ENCODE data around the gene CCKAR. TPM values are rescaled to one million over a fixed set of nuclear protein-coding genes. Genes with fewer than 3 reads are reported as not detected.

CCKAR gene
- total and polyA plus RNA-seq, 4 experiments from 2014 or later, result not detected

DNA sequence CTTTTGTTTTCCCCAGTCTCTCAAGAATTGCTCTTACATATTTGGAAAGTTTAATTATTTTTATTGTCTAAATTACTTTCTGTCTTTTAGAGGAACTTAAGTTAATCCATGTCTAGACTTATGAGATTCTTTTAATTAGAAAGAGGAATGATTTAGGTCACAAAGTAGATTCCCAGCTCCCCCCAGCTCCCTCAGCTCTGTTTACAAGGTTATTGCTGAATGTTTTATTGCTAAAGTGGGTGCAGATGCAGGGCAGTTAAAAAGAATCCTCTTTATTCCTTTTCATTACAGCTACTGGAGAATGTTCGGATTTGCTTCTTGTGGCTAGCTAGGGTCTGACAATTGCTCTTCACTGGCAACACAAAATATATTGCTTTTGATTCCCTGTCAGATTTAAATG is 33.7 kb upstream of the CCKAR start:
- H3K36me3 Mint-ChIP-seq, result no peaks in the 10 kb centered on the region
- ChIA-PET CTCF (ENCODE audit: partially characterized antibody) (no interaction called here), POLR2A (ENCODE audit: partially characterized antibody) (no interaction called here)
- no peak for DNase-seq
- H3K27ac Mint-ChIP-seq, result no peak overlapping the region
- no peak overlapping the region for H3K4me3 ChIP-seq (ENCODE audit: low read length in 2 of 2)
- no peaks in the 10 kb centered on the region for H3K9me3 ChIP-seq (ENCODE audit: control insufficient read depth in 1 of 2, low read length in 2 of 2)
- H3K27ac ChIP-seq (ENCODE audit: low read depth, low read length), result no peak overlapping the region
- no peaks in the 10 kb centered on the region for H3K36me3 ChIP-seq (ENCODE audit: insufficient read depth, low read length)
- H3K27me3 Mint-ChIP-seq, result peaks cover 5% of the 10 kb centered on the region in 2 donors
- no peak overlapping the region for H3K4me3 Mint-ChIP-seq
- H3K27me3 ChIP-seq (ENCODE audit: insufficient read depth, low read length), result no peaks in the 10 kb centered on the region
- peaks cover 0 to 2% (median 0%) of the 10 kb centered on the region in 8 donors for H3K9me3 Mint-ChIP-seq
- no peaks in the 10 kb centered on the region for H3K4me1 Mint-ChIP-seq
- intact Hi-C loops (cut with micrococcal nuclease), result no loop called here
- H3K4me1 ChIP-seq (ENCODE audit: insufficient read depth, low read length), result no peaks in the 10 kb centered on the region

DNA sequence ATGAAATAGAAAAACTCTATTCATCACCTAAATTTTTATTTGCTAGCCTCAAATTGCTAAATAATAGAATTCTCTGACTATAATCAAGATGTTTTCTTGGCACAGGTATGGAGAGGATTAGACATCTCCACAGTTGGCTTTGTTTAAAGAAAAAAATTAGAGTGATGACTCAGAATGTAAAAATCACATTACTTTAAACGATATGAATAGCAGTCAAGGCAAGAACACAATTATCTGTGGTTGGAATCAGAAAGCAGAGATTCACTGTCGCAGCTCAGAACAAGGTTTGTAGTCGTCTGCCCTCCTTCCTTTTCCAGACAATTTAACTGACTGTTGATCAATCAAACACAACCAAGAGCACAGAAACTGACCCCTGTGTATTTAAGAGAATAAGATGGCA is 32.2 kb upstream of the CCKAR start:
- Mint-ChIP-seq H3K36me3 (no peaks in the 10 kb centered on the region), H3K4me1 (no peaks in the 10 kb centered on the region), H3K9me3 (peaks cover 0 to 2% (median 0%) of the 10 kb centered on the region in 8 donors), H3K27me3 (peaks cover 5 to 7% of the 10 kb centered on the region in 2 donors), H3K27ac (no peak overlapping the region), H3K4me3 (no peak overlapping the region)
- Histone ChIP-seq H3K27me3 (ENCODE audit: insufficient read depth, low read length) (no peaks in the 10 kb centered on the region), H3K4me1 (ENCODE audit: insufficient read depth, low read length) (no peaks in the 10 kb centered on the region), H3K4me3 (ENCODE audit: low read length in 2 of 2) (no peak overlapping the region), H3K27ac (ENCODE audit: low read depth, low read length) (no peak overlapping the region), H3K36me3 (ENCODE audit: insufficient read depth, low read length) (no peaks in the 10 kb centered on the region), H3K9me3 (ENCODE audit: control insufficient read depth in 1 of 2, low read length in 2 of 2) (no peaks in the 10 kb centered on the region)
- intact Hi-C loops (cut with micrococcal nuclease), result no loop called here
- ChIA-PET CTCF (ENCODE audit: partially characterized antibody) (no interaction called here), POLR2A (ENCODE audit: partially characterized antibody) (no interaction called here)
- no peak for DNase-seq

DNA sequence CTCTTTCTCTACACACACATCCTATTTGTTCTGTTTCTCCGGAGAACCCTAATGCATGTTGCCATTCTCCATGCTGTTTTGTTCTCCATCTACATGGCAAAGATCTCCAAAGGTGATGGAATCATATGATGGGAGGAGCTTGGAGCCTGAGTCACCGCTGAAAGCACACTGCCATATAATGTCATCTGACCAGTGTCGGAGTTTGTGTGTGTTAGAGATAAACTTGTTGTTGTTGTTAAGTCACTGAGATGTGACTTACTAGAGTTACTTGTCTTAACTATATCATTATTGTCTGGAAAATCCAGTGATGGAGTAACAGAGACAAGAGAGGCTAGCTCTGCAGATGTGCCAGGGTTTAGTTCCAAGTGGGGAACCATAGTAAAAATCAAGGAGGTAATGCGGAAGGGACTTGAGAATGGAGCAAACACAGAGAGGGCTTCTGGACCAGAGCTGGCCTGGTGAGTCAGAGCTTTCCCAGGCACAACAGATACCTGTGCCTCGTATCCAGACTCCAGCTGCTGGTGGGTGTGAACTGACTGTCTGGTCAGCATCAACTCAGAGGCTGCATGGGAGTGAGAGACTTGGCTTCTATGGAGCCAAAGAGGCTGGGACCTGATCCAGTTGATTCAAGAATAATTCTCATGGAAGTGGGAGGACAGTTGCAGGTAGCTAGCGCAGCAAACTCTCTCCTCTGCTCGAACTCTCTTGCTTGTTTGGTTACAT is 30.6 kb upstream of the CCKAR start:
- no peak for DNase-seq
- H3K9me3 Mint-ChIP-seq, result peaks cover 0 to 2% (median 0%) of the 10 kb centered on the region in 8 donors
- H3K36me3 ChIP-seq (ENCODE audit: insufficient read depth, low read length), result no peaks in the 10 kb centered on the region
- H3K27me3 ChIP-seq (ENCODE audit: insufficient read depth, low read length), result no peaks in the 10 kb centered on the region
- H3K9me3 ChIP-seq (ENCODE audit: control insufficient read depth in 1 of 2, low read length in 2 of 2), result no peaks in the 10 kb centered on the region
- H3K27ac Mint-ChIP-seq, result no peak overlapping the region
- CTCF ChIA-PET (ENCODE audit: partially characterized antibody), result no interaction called here
- intact Hi-C loops (cut with micrococcal nuclease), result no loop called here
- no peaks in the 10 kb centered on the region for H3K4me1 Mint-ChIP-seq
- POLR2A ChIA-PET (ENCODE audit: partially characterized antibody), result no interaction called here
- no peaks in the 10 kb centered on the region for H3K36me3 Mint-ChIP-seq
- H3K4me1 ChIP-seq (ENCODE audit: insufficient read depth, low read length), result no peaks in the 10 kb centered on the region
- peaks cover 7 to 9% of the 10 kb centered on the region in 2 donors for H3K27me3 Mint-ChIP-seq
- H3K4me3 Mint-ChIP-seq, result no peak overlapping the region
- no peak overlapping the region for H3K27ac ChIP-seq (ENCODE audit: low read depth, low read length)
- H3K4me3 ChIP-seq (ENCODE audit: low read length in 2 of 2), result no peak overlapping the region

DNA sequence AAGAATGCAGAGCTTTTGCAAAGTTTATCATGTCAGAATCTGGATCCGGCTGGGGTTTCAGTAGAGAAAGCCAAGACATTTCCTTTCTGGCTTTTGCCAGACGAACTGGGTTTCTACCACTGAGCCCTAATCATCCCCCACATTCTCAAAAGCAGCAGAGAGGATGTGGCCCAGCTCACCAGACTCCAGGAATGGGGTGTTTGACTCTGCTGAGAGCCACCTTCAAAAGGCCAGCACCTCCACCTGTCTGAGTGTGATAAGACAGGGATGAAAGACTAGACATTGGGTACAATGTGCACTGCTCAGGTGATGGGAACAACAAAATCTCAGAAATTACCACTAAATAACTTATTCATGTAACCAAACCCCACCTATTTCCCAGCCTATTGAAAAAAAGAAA is 25.7 kb upstream of the CCKAR start:
- Mint-ChIP-seq H3K27ac (no peak overlapping the region), H3K4me3 (no peak overlapping the region), H3K4me1 (no peaks in the 10 kb centered on the region), H3K36me3 (no peaks in the 10 kb centered on the region), H3K9me3 (peaks cover 0 to 2% (median 0%) of the 10 kb centered on the region in 8 donors), H3K27me3 (peaks cover 3 to 12% of the 10 kb centered on the region in 2 donors)
- no peak overlapping the region for H3K4me3 ChIP-seq (ENCODE audit: low read length in 2 of 2)
- no peaks in the 10 kb centered on the region for H3K27me3 ChIP-seq (ENCODE audit: insufficient read depth, low read length)
- ChIA-PET CTCF (ENCODE audit: partially characterized antibody) (no interaction called here), POLR2A (ENCODE audit: partially characterized antibody) (no interaction called here)
- intact Hi-C loops (cut with micrococcal nuclease), result no loop called here
- H3K27ac ChIP-seq (ENCODE audit: low read depth, low read length), result no peak overlapping the region
- H3K4me1 ChIP-seq (ENCODE audit: insufficient read depth, low read length), result no peaks in the 10 kb centered on the region
- H3K9me3 ChIP-seq (ENCODE audit: control insufficient read depth in 1 of 2, low read length in 2 of 2), result no peaks in the 10 kb centered on the region
- H3K36me3 ChIP-seq (ENCODE audit: insufficient read depth, low read length), result no peaks in the 10 kb centered on the region
- no peak for DNase-seq

DNA sequence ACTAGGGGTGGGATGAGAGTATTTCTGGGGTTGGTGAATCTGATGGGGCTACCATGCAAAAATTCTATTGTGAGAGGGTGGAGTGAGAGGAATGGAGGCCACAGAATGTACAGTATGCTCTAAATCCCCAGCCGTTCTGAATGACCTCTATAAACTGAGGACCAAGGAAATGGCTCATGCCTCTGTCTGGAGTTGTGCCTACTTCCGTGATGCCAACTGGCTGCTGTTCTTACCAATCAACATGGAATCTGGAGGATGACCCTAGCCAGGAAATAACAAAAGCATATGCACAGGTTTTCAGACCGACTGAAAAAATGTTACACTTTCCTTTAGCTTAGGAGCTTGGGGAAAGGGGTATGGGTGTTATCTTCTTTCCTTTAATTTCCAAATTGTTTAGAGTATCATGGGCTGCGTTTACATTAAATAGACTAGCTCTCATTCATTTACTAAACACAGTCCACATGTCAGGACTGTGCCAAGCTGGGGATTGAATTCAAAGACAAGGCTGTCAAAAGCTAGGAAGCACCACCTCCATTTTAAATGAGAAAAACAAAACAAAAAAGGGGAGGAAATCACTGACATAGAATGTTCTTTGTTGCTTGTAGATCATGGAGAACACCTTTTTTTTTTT is 20.2 kb upstream of the CCKAR start:
- Histone ChIP-seq H3K36me3 (ENCODE audit: insufficient read depth, low read length) (no peaks in the 10 kb centered on the region), H3K9me3 (ENCODE audit: control insufficient read depth in 1 of 2, low read length in 2 of 2) (no peaks in the 10 kb centered on the region), H3K27me3 (ENCODE audit: insufficient read depth, low read length) (no peaks in the 10 kb centered on the region), H3K27ac (ENCODE audit: low read depth, low read length) (no peak overlapping the region), H3K4me3 (ENCODE audit: low read length in 2 of 2) (no peak overlapping the region), H3K4me1 (ENCODE audit: insufficient read depth, low read length) (no peaks in the 10 kb centered on the region)
- CTCF ChIA-PET (ENCODE audit: partially characterized antibody), result interaction anchor here (0.7 kb wide), 1 partner anchor 1437 kb away, joined by 3 read pairs; no protein-coding TSS in a partner anchor
- Mint-ChIP-seq H3K36me3 (no peaks in the 10 kb centered on the region), H3K9me3 (peaks cover 0 to 3% (median 0%) of the 10 kb centered on the region in 8 donors), H3K4me3 (no peak overlapping the region), H3K27me3 (peaks cover 4 to 9% of the 10 kb centered on the region in 2 donors), H3K27ac (no peak overlapping the region), H3K4me1 (no peaks in the 10 kb centered on the region)
- intact Hi-C loops (cut with micrococcal nuclease), result no loop called here
- DNase-seq, result no peak
- POLR2A ChIA-PET (ENCODE audit: partially characterized antibody), result no interaction called here

DNA sequence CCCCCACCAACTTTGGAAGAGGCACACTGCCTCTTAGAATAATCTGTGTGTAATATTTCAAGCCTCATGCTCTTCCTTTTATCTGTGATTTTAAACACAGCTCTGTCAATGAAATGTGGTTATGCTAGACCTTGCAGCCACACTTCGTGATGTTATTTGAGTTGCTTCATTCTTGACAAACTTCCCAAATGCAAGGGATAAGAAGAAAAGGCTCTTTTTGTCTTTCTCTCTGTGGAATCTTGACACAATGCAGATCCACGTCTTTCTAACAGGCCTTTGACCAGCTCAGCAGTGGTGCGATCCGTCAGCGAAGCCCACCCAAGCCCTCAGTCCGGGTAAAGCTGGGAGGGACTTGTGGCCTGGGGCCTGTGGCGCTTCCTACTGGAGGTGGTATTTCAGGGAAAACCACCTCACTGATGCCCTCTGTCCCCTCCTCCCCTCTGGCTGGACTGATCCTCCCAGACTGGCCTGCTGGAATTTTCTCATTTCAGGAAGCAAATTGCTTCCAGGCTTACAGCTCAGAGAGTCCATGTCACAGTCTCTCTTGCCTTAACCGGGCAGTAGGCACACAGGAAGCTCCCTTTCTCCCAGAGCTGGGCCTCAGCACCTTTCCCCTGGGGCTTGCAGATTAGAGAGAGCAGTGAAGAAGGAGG is 19.5 kb upstream of the CCKAR start:
- POLR2A ChIA-PET (ENCODE audit: partially characterized antibody), result no interaction called here
- Mint-ChIP-seq H3K27me3 (peaks cover 4 to 7% of the 10 kb centered on the region in 2 donors), H3K27ac (no peak overlapping the region), H3K4me1 (no peaks in the 10 kb centered on the region), H3K9me3 (peaks cover 0 to 3% (median 0%) of the 10 kb centered on the region in 8 donors), H3K36me3 (no peaks in the 10 kb centered on the region), H3K4me3 (no peak overlapping the region)
- Histone ChIP-seq H3K27me3 (ENCODE audit: insufficient read depth, low read length) (no peaks in the 10 kb centered on the region), H3K27ac (ENCODE audit: low read depth, low read length) (no peak overlapping the region), H3K36me3 (ENCODE audit: insufficient read depth, low read length) (no peaks in the 10 kb centered on the region), H3K4me3 (ENCODE audit: low read length in 2 of 2) (no peak overlapping the region), H3K4me1 (ENCODE audit: insufficient read depth, low read length) (no peaks in the 10 kb centered on the region), H3K9me3 (ENCODE audit: control insufficient read depth in 1 of 2, low read length in 2 of 2) (no peaks in the 10 kb centered on the region)
- no peak for DNase-seq
- CTCF ChIA-PET (ENCODE audit: partially characterized antibody), result no interaction called here
- intact Hi-C loops (cut with micrococcal nuclease), result no loop called here

DNA sequence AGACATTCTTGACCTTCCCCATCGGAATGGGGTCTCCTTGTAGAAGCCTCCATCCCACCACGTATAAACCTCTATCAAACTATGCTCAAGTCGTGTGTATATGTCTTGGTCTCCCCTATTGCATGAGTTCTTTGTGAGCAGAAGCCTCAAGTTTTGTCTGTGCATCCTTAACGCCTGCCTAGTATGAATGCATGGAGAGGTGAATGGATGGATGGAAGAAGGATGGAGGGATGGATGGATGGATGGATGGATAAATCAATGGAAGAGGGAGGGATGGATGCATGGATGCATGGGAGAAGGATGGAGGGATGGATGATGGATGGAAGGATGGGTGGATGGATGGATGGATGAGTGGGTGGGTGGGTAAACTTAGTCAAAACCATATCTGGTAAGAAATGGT is 17.0 kb upstream of the CCKAR start:
- Mint-ChIP-seq H3K9me3 (peaks cover 0 to 3% (median 0%) of the 10 kb centered on the region in 8 donors), H3K4me3 (no peak overlapping the region), H3K27me3 (peaks cover 3 to 4% of the 10 kb centered on the region in 2 donors), H3K4me1 (no peaks in the 10 kb centered on the region), H3K27ac (no peak overlapping the region), H3K36me3 (no peaks in the 10 kb centered on the region)
- Histone ChIP-seq H3K4me3 (ENCODE audit: low read length in 2 of 2) (no peak overlapping the region), H3K27me3 (ENCODE audit: insufficient read depth, low read length) (no peaks in the 10 kb centered on the region), H3K9me3 (ENCODE audit: control insufficient read depth in 1 of 2, low read length in 2 of 2) (no peaks in the 10 kb centered on the region), H3K27ac (ENCODE audit: low read depth, low read length) (no peak overlapping the region), H3K36me3 (ENCODE audit: insufficient read depth, low read length) (no peaks in the 10 kb centered on the region), H3K4me1 (ENCODE audit: insufficient read depth, low read length) (no peaks in the 10 kb centered on the region)
- intact Hi-C loops (cut with micrococcal nuclease), result no loop called here
- ChIA-PET POLR2A (ENCODE audit: partially characterized antibody) (no interaction called here), CTCF (ENCODE audit: partially characterized antibody) (no interaction called here)
- DNase-seq, result no peak

Measured in CD4-positive, alpha-beta memory T cell (primary cell).